Uterus (tissue), 2 donors: Measurements from ENCODE around the gene UBC.

Source experiments
- POLR2A ChIP-seq, 2 donors: fragments of 450-650 bp; IDR thresholded peaks; one replicate each; pipeline ENCODE4 v1.6.1; 2016; ENCODE audit warnings: antibody characterized with exemption in 2 of 2, mild to moderate bottlenecking in 1 of 2, moderate library complexity in 1 of 2
- TF ChIP-seq, protein P1 (sequence below), 4 experiments: fragments of 200-600 bp in 2 of 4; fragments of 450-650 bp in 2 of 4; sonication (generic) in 2 of 4; IDR thresholded peaks; one replicate each; pipeline ENCODE4 v1.5.1; 2016 to 2019; ENCODE audit warnings: antibody characterized with exemption in 4 of 4, mild to moderate bottlenecking in 2 of 4, moderate library complexity in 1 of 4

DNA sequence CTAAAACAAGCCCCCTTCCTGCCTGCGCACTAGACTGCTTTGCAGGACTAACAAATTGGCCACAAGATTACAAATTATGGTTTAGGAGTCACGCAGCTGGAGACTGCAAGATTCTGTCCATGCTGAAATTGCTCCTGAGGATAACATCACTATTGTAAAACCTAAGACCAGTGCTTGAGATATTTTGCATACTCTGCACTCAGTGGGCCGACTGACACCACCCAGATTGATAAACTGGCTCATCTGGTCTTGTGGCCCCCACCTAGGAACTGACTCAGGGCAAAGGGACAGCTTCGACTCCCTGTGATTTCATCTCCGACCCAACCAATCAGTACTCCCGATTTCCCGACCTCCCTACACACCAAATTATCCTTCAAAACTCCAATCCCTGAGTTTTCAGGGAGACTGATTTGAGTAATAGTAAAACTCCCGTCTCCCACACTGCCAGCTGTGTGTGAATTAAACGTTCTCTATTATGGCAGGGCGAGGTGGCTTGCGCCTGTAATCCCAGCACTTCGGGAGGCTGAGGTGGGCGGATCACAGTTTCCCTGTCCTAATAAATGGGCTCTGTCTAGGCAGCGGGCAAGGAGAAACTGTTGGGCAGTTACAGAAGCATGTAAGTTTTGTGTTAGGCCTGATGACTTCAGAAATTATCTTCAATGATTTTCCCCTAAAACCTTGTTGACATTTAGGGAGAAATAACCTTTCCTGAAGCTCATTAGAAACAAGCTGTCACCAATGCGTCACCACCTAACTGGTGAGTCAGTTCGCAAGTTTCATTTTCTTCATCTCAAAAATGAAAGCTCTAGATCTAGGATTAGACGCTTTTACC is 5.3 kb upstream of the UBC start:
- TF ChIP-seq, protein P1, sequence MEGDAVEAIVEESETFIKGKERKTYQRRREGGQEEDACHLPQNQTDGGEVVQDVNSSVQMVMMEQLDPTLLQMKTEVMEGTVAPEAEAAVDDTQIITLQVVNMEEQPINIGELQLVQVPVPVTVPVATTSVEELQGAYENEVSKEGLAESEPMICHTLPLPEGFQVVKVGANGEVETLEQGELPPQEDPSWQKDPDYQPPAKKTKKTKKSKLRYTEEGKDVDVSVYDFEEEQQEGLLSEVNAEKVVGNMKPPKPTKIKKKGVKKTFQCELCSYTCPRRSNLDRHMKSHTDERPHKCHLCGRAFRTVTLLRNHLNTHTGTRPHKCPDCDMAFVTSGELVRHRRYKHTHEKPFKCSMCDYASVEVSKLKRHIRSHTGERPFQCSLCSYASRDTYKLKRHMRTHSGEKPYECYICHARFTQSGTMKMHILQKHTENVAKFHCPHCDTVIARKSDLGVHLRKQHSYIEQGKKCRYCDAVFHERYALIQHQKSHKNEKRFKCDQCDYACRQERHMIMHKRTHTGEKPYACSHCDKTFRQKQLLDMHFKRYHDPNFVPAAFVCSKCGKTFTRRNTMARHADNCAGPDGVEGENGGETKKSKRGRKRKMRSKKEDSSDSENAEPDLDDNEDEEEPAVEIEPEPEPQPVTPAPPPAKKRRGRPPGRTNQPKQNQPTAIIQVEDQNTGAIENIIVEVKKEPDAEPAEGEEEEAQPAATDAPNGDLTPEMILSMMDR (IDR thresholded peaks at IDR 0.05): no peak
- no peak for TF ChIP-seq POLR2A (IDR thresholded peaks at IDR 0.05)
